CMK (cell line): ENCODE measurements around the gene WSCD1.

ENCODE experiments used
- DNase-seq: peaks from one replicate; pipeline ENCODE4 v3.0.0-alpha.2; 2010; ENCODE audit warnings: low read depth

The WSCD1 gene

DNA sequence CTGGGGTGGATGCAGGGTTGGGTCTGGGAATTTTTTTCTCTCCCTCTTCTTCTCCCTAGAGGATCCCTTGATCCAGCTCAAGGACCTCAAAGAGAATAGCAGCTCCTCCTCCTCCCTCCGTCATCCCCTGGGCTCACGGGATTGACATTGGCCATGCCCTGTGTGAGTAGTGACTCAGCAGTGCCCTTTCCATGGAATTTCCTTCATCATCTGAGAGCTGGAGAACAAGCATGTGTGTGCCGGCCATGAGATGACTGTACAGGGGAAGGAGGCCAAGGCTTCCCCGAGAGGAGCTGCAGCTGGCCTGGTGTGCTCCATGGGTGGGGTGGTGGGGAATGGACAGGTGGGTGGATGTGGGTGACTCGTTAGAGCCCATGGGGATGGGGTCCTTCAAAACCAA, 8.9 kb upstream of the WSCD1 start:
- DNase-seq = no peak

DNA sequence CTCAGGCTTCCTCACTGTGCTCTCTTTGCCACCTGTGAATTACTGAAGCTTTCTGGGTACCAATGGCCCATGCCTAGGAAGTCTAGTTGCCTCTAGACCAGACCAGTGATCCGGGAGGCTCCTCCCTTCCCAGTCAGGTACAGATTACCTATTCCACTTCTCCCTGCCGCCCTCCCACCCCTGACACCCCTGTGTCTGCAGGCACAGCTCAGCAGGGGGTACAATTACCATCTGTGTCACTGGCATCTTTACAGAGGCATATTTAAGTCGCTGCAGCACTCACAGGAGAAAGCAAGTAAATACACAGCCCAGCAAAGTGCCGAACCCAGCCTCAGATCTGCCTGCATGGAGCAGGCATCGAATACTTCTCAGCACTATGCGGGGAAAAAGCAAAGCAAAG, 5.3 kb upstream of the WSCD1 start:
- DNase-seq = no peak

DNA sequence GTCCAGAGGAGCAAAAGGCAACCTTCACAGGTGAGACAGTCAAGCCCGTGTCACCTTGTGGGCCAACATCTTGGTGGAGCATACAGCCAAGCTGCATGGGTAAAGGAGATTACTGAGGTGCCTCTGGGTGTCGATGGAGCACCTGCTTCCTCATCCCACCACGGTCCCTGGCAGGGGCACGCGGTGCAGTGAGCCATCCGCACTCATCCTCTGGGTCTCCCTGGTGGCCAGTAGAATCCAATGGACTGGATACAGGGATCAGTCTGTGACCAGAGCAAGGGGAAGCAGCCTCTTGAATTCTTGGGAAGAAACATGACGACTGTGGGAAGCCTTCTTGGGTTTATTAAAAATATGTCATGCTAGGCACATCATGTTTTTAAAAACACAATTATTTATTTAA, 4.8 kb upstream of the WSCD1 start:
- DNase-seq = no peak

DNA sequence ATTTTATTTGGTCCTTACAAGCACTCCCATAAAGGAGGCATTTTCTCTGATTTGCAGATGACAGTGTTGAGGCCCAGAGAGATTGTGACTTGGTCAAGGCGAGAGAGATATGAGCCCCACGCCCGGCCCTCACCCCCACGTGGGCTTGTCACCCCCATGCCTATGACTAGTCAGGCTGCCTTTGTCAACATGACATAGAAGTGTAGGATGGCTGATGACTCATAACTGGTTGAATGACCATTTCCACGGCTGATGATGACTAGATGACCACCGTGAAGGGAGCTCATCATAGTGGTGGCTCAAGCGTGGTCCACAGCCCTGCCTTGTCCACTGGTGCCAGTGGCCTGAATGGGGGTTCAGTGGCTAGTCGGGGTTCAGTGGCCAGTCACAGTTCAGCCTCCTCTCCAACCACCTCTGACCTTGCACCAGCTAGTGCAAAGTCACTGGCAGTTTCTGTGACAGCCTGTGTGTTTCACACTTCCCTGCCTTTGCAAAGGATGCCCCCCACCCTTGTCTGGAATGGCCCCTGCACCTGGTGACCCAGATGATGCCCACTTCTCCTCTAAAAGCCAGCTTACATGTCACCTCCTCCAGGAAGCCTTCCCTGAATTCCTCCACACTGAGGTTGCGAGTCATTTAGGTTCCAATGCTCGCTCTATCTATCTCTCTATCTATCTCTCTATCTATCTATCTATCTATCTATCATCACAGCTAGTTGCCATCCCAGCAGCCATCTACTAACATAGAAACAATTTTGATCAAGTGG, 3.8 kb upstream of the WSCD1 start:
- DNase-seq = no peak

DNA sequence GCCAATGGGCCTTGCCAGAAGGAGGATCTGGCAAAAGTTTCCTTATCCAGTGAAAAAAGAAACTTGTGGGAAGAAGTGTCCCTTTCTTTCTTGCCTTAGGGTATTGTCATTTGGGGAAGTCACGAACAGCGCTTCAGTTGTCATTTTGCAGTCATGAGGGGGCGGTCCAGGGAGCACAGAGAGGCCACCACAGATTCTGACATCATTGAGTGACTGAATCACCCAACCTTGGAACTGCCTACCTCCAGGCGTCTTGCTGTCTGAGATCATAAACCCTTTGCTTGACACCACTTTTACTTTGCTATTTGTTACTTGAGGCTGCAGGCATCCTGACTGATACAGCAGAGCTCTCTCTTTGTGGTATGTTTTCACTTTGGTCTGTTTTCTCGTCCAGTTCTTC, 3.1 kb upstream of the WSCD1 start:
- DNase-seq = no peak

DNA sequence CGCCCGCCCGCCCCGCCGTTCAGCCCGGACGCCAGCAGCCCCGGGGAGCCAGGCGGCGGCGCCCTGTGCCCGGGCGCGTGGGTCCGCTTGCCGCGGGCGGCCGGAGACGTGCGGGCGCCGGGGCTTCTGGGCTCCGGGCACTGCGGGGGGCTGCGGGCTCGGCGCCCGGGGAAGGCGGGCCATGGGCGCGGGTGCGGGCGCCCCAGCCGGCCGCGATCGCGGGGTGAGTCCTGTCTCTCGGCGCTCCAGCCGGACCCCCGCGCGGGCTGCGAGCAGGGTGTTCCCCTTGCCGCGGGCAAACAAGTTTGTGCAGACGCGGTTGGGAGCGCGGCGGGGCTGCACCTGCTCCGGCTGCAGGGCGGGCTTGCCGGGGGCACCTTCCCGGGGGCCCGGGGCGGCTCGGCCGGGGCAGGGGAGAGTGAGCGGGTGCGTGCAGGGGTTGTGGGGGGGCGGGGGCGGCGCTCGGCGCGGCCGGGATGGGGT, 292 bp downstream of the WSCD1 start:
- DNase-seq = no peak

DNA sequence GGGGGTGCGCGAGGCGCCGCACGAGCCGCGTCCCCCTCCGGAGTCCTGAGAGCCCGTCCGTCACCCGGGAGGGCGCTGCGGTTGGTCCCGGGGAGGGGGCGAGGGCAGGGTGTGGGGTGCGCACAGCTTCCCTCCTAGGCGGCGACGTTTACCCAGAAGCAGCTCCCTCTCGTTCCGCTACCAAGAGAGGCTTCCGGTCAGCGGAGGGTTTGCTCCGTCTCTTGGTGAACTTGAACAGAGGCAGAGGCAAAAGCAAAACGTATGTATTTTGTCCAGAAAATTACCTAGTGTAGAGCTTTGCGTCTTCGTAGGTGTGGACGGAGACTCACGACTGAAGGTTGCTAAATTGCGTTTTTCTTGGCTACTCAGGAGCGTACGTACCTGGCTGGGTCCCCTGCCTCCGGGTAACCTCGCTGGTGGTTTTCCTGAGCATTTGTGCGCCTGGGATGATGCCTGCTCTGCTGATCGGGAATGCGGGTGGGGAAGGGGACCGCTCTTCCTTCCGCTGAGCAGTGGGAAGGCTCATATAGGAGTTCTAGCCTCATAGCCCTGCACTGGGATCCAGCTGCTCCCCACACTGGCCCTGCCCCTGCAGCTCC, 833 bp downstream of the WSCD1 start:
- no peak for DNase-seq

DNA sequence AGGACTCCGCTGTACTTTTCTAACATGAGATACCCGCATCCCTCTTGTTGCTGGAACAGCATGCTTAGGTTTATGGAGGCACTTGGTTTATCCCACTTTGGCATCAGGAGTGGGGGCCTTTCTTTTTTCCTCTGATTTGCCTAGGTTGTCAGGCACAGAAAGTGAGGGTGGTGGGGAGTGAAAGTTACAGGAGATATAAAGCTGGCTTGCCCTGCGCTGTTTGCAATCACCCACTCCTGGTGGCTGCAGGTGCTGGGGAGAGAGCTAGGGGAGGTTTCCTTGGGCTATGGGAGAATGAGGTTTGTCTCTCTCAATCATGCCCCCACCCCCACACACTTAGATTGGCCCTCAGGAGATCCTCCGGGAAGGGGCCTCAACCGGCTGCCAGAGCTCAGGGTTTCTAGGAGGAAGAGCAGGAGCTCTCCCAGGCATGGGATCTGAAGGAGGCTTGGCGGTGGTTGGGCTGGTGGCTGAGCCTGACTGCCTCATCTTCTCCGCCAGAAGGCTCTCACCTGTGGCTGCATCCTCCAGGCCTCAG, 1.4 kb downstream of the WSCD1 start:
- no peak for DNase-seq

DNA sequence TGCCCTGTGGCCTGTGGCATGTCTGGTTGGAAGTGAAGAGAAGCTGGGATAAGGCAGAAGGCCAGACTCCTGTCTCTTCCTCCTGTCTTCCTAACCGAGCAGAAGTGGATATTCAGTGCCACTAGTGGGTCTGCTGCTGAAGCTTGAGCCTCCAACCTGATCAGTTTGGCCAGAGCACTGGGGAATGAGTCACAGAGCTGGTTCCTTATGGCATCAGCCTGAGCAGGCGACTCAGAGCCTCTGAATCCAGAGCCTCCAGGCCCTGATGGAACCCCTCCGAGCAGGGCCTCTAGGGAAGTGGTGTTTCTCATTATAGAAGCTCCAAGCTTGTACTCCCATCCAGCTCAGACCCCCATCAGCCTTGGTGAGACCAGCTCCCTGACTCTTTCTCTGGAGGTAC, 2.0 kb downstream of the WSCD1 start:
- no peak for DNase-seq

DNA sequence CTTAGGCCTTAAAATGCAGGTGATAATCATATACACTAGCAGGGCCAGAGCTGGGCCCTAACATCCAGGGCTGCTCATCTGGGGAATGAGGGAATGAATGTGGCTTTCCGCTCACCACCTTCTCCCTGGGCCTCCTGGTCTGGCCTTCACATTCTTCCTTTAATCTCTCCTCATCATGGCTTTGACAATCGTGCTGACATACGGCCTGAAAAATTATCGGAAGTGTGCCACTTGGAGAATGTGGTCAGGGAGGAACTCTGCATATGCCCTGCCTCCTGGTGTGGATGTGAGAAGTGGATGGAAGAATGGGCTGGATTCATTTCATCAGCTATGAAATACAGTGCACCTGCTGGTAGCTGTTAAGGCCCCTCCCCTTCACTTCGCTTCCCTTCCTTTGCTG, 2.4 kb downstream of the WSCD1 start:
- DNase-seq = no peak

DNA sequence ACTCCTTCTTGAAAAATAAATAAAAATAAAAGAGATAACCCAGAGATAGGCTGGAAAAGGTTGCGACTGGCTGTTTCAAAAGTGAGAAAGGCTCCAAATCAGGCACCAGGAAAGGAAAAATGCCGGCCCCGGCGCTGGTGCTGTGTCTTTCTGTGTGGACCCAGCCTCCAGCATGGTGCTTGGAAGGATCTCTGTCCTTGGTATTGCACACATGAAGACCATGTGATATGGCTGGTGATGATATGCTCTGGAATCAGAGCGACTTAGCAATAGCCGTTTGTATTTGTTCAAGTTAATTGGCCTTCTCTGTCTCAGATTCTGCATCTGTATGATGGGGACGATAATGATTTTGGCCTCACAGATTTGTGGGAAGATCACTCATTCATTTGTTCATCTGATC, 3.4 kb downstream of the WSCD1 start:
- DNase-seq = no peak

DNA sequence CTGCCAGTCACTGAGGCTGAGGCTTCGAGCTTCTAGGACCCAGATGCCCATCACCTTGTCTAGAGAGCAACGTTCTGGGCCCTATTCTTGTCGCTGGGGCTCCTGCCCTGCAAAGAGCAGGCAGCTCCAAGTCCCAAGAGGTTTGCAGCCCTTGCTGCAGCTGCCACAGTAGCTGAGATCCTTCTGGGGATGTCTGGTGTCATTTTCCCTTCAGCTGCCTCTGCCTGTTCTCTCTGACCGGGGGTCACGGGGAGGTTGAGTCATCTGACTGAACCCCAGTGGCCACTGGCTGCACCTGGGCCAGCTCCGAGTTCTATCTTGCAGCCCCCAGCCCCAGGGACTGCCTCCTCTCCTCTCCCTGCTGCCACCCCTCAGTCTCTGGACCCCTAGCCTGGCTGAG, 4.9 kb downstream of the WSCD1 start:
- no peak for DNase-seq

DNA sequence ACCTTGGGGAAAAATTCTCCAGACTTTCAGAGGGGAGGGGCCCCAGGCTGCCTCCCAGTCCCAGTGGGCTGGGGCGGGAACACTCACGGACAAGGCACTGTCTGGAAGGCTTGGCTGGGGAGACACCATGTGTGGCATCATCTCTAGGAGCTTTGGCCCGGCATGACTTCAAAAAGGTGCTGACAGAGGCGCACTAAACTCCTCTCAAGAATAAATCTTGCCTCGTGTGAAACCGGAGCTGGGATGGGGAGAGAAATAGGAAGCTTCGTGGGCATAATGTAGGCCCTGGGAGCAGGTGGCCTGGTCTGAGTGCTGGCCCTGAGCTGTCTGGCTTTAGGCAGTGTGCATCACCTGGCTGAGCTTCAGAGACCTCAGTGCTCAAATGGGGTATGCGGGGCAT, 5.7 kb downstream of the WSCD1 start:
- DNase-seq = no peak

DNA sequence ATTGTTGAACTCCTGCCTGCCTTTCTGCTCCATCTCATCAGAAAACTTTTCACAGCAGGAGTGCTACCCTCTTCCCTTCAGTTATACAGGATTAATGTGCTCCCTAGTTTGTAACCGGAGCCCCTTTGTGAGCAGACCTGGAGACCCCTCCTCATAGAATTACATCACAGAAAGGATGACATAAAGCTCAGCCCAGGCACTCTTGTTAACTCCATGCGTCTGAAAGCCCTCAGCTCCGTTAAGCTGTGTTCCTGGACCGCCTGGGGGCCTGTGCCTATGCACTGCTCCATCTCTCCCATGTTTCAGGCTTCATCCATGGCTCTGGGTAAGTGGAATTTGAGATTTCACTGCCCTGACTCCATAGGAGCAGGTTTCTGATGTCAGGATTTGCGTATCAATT, 7.6 kb downstream of the WSCD1 start:
- no peak for DNase-seq

DNA sequence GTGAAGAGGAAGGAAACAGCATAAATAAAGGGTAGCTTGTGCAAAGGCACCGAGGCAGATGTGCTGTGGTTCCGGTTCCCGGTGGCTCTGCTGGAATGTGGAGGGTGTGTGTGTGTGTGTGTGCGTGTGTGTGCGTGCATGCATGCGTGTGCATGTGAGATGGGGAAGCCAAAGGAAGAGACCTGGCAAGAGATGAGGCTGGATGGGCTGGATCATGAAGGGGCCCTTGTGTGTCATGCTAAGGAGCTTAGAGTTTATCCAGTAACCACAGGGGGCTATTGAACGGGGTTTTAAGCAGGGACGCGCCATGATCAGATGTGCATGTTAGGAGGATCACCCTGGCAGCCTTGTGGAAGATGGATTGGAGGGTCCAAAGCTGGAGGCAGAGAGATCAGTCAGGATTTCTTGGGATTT, 8.3 kb downstream of the WSCD1 start:
- DNase-seq = no peak

DNA sequence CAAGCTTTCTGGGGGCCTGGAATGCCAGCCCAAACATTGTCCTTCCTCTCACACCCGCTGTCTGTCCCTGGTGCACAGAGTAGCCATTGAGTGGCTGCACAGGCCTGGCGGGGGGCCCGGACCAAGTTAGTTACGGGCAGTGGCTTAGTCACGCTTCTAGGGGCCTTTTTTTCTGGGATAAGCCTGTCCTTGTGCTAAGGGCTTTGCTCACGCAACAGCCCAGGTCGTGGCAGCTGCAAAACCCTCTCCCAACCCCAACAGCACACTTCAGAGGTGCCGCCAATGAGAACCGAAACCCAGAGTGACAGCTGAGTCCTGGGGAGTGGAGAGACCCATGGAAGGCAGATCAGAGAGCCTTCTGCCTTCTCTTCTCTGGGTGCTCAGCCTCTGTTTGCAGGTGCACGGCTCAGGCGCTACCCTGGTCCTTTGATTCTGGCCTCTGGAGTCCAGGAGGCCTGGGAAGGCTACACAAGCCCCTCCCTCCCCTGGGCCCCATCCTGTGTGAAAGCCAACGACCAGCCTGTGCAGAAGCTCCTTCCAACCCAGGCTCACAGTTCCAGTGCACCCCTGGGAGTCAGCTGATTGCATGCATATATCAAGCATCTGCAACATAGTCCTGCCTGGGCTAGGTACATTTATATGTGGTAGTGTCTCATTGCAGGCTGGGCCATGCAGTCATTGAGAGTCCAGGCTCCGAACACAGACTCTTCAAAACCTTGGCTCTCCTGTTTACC, 9.1 kb downstream of the WSCD1 start:
- DNase-seq = no peak

DNA sequence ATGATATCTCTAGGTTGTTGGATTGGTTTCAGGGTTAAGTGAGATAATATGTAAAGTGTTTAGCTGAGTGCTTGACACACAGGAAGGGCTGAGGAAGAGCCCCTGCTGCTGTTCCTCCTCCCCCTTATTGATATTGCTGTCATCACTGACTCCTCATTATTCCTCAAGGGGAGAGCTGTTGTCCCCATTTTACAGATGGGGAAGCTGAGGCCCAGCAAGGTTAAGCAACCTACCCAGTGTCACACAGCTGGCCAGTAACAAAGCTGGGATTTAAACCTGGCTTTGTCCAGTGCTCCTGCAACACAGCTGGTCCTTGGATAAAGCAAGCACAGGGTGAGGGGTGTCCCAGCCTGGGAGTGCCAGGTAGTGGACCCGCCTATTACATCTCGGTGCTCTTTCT, 9.8 kb downstream of the WSCD1 start:
- no peak for DNase-seq

DNA sequence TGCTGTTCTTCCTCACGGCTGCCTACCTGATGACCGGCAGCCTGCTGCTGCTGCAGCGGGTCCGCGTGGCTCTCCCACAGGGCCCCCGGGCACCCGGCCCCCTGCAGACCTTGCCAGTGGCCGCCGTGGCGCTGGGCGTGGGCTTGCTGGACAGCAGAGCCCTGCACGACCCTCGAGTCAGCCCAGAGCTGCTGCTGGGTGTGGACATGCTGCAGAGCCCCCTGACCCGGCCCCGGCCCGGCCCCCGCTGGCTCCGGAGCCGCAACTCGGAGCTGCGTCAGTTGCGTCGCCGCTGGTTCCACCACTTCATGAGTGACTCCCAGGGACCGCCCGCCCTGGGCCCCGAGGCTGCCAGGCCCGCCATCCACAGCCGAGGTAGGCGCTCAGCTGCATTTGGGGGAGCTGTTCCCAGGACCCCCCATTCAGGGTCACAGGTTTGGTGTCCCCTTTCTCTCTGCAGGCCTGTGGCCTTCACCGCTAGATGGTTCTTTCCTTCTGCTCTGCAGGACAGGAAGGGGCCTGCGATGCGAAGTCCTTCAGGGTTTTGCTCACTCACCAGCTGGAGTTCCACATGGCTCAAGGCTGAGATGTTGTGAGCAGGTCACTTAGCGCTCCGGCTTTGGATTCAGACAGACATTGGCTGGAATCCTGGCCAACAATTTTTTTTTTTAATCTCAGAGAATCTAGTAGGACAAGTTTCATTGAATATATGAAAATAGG, 10.7 kb downstream of the WSCD1 start:
- no peak for DNase-seq

DNA sequence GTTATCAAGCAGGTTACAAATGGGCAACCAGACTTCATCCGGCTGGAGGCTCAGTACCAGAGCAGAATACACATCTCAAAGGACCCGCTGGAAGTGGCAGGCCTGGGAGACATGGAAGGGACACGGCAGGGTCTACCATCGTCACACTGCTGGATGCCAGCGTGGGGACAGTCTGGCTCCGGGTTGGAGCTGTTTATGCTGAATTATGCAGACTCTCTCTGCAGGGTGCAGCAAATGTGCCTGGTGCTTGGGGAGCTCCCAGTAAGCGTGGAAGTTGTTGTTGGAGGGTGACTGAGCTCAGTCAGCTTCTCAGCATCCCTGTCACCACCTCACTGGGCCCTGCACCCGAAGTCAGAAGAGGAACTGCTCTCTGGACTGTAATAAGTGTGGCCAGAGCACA, 12.2 kb downstream of the WSCD1 start:
- no peak for DNase-seq

DNA sequence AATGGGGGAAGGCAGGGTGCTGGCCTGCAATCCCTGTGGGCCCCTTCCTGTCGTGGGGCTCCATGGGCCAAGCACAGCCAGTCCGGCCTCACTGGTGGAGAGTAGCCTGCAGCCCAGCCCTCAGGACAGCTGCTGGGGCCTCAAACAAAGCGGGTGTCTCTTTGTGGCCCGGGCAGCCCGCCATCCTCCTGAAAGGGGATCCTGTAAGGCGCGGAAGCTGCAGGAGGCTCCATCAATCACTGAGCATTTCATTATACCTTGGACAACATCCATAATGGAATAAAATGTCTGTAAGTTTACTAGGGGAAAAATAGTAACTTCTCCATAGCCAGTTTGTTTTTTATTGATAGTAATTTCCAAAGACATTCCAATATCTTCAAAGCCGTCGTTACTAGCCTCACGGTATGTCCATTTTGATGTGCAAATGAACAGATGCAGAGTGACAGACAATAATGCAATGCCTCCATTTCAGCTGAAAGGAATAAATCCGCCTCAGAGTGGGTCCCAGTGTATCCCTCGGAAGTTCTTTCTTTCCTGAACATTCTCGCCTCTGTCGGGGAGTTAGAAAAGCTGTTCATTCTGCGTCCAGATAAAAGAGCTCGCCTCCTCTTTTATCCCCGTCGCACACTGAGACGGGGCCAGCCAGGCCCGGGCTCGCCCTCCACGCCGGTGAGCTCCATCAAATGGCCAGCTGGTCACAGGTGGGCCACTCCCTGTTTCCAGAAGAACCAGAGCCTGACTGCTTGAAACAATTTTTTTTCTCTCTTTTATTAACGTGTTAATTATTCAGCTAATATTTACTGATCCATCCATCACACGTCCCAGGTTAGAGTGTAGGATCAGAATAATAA, 14.4 kb downstream of the WSCD1 start:
- DNase-seq = no peak

DNA sequence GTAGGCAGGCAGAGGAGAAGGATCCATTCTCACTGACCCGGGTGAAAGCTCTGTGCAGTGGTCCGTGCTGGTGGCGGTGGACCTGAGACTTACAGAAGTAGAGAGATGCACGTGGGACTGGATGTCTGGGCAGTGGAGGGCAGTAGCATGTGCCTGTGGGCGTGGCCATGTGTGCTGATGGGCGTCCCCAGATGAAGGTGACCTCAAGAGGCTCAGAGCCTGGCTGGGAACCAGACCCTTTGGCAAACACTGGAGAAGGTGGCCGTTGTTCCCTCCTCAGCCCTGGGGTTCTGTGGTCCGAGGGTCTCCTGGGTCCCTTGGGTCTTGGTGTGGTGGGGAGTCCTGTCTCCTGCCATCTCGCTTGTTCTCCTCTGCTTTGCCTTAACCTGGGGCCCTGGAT, 15.6 kb downstream of the WSCD1 start:
- no peak for DNase-seq
